ENCODE results near the gene FNDC3B.

The FNDC3B gene

GRCh38 chr3:172442606-172443005 is 403.2 kb downstream of the FNDC3B start:
- no peak for DNase-seq

DNA sequence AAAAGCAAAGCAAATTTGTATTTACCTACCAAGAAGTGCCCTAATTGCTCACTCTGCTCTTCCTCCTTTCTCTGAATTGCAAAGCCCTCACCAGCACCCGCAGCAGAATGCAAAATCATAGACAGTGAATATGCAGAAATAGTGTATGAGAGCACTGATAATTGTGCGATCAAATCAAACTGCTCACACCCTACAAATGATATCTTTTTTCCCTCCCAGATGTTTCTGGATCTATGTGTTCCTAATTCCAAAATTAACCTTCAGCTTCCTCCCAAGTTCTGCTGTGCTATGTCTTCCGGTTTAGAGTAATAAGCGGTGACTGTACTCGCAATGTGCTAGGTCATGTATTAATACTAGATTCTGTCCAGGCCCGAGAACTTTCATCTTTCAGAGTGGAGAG is 405.4 kb downstream of the FNDC3B start:
- DNase-seq: no peak

GRCh38 chr3:172446198-172446597 is 406.8 kb downstream of the FNDC3B start:
- no peak for DNase-seq

- DNase-seq: no peak
These were observed 408.5 kb downstream of the FNDC3B start, which contains the start of gene GHSR for GRCh38 chr3:172447611-172448579. TSS of gene GHSR (minus strand) at chr3:172448456. CDS start at chr3:172448413, 43 bp downstream.

DNA sequence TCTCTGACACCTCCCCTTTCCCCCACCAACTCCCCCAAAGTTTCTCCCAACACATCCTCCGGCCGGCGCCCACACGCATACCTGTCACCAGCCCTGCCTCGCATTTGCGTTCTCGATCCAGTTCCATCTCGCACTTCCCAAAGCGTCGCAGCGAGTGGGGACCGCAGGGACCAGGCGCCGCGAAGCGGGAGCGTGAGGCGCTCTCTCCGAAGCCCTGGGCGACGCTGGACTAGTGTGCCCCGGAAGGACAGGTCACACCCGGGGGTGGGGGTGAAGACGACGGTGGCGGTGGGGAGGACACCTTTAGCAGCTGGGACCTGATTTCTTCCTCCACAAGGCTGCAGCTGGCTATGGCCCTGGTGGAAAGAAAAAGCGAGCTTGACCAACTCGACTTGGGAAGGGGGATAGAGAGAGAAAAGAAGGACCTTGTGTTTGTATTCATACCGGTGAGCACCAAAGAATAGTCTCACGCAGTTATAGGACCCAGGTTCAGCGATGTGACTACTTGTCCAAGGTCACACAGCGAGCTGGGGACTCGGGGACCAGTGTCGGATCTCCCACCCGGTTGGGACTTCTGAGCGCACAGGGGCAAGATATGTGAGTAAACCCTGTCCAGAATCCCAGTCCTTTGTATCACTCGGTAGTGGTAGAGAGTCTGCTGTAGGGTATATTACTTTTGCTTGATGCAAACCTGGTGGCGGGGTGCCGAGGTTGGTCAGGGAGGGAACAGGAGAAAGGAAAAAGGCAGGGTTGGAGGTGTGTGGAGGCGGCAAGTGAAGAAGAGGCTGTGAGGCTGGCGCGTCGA is 409.5 kb downstream of the FNDC3B start:
- DNase-seq: no peak

- DNase-seq: no peak
These were observed 410.2 kb downstream of the FNDC3B start for GRCh38 chr3:172449466-172450149.
